Subcutaneous abdominal adipose tissue (tissue), 5 donors: Measurements from ENCODE around the gene YDJC.
"Not testable (repeated sequence)": the region's sequence is repeated elsewhere in the genome, so short reads cannot be mapped to it uniquely, and the experiment has no call there.

Source experiments
- H3K27ac ChIP-seq: one replicate; pipeline ENCODE4 v1.7.0; 2013; ENCODE audit warnings: low read depth, mild to moderate bottlenecking, inconsistent platforms, low read length, moderate library complexity
- H3K27me3 ChIP-seq, 5 donors: one replicate each; pipeline ENCODE4 v1.7.0; 2013; ENCODE audit warnings: low read length in 5 of 5, inconsistent platforms in 1 of 5; ENCODE audit not compliant: control insufficient read depth in 5 of 5, insufficient read depth in 4 of 5
- H3K36me3 ChIP-seq, 5 donors: one replicate each; pipeline ENCODE4 v1.7.0; 2013; ENCODE audit warnings: low read length in 5 of 5; ENCODE audit not compliant: control insufficient read depth in 5 of 5, insufficient read depth in 5 of 5
- H3K4me1 ChIP-seq, 5 donors: one replicate each; pipeline ENCODE4 v1.7.0; 2013; ENCODE audit warnings: low read length in 5 of 5, mild to moderate bottlenecking in 3 of 5, moderate library complexity in 1 of 5; ENCODE audit not compliant: control insufficient read depth in 5 of 5, insufficient read depth in 5 of 5
- H3K4me3 ChIP-seq, 5 donors: one replicate each; pipeline ENCODE4 v1.7.0; 2013; ENCODE audit warnings: low read length in 5 of 5, low read depth in 1 of 5
- H3K9ac ChIP-seq, 5 donors: one replicate each; pipeline ENCODE4 v1.7.0; 2013; ENCODE audit warnings: low read length in 5 of 5, mild to moderate bottlenecking in 4 of 5, moderate library complexity in 3 of 5
- H3K9me3 ChIP-seq, 5 donors: one replicate each; pipeline ENCODE4 v1.7.0; 2013; ENCODE audit warnings: low read length in 5 of 5; ENCODE audit not compliant: control insufficient read depth in 5 of 5
- donor health status: healthy.
- donor health status: healthy.
- donor health status: healthy.
- donor health status: healthy.
- donor health status: healthy.

YDJC gene

GRCh38 chr22:21629255-21630149 is at the start of gene YDJC:
TSS of gene YDJC (minus strand) at chr22:21630022. CDS start at chr22:21630014, 8 bp downstream.
- H3K4me1 ChIP-seq, result peaks cover 0 to 19% (median 16%) of the 10 kb centered on the region in 5 donors
- H3K36me3 ChIP-seq, result peaks cover 0 to 5% (median 0%) of the 10 kb centered on the region in 5 donors
- H3K9ac ChIP-seq, result peak within 1 kb of the TSS in 4 of 5 donors; percentile 52 to 81 (median 66)
- H3K4me3 ChIP-seq, result peak within 1 kb of the TSS in 4 of 5 donors; percentile 70 to 82 (median 78)
- no peaks in the 10 kb centered on the region for H3K27me3 ChIP-seq
- peak within 1 kb of the TSS; percentile 30 for H3K27ac ChIP-seq
- no peaks in the 10 kb centered on the region for H3K9me3 ChIP-seq

- Histone ChIP-seq H3K27ac (no peak overlapping the region), H3K4me3 (no peak overlapping the region), H3K36me3 (peaks cover 0 to 56% (median 46%) of the 10 kb centered on the region in 5 donors), H3K27me3 (no peaks in the 10 kb centered on the region), H3K9ac (no peak overlapping the region), H3K4me1 (peaks cover 0 to 7% (median 5%) of the 10 kb centered on the region in 5 donors), H3K9me3 (no peaks in the 10 kb centered on the region)
Observed at GRCh38 chr22:21679383-21679782, 49.6 kb upstream of the YDJC start.

- H3K9ac ChIP-seq, H3K27me3 ChIP-seq, H3K4me3 ChIP-seq, H3K27ac ChIP-seq, H3K9me3 ChIP-seq, H3K4me1 ChIP-seq: not testable (repeated sequence)
- peaks cover 0 to 59% (median 50%) of the 10 kb centered on the region in 5 donors for H3K36me3 ChIP-seq
Observed at GRCh38 chr22:21678842-21679241, 49.0 kb upstream of the YDJC start.

- H3K27me3 ChIP-seq, result no peaks in the 10 kb centered on the region
- H3K4me3 ChIP-seq, result no peak overlapping the region
- H3K9me3 ChIP-seq, result no peaks in the 10 kb centered on the region
- no peak overlapping the region for H3K9ac ChIP-seq
- H3K36me3 ChIP-seq, result peaks cover 0 to 59% (median 51%) of the 10 kb centered on the region in 5 donors
- peaks cover 0 to 7% (median 5%) of the 10 kb centered on the region in 5 donors for H3K4me1 ChIP-seq
- H3K27ac ChIP-seq, result no peak overlapping the region
Observed at GRCh38 chr22:21677606-21678443, 48.0 kb upstream of the YDJC start.

GRCh38 chr22:21674638-21675245 is 44.9 kb upstream of the YDJC start:
- Histone ChIP-seq H3K27me3 (no peaks in the 10 kb centered on the region), H3K9ac (no peak overlapping the region), H3K27ac (no peak overlapping the region), H3K9me3 (no peaks in the 10 kb centered on the region), H3K4me1 (peaks cover 0 to 7% (median 5%) of the 10 kb centered on the region in 5 donors), H3K36me3 (peaks cover 2 to 68% (median 54%) of the 10 kb centered on the region in 5 donors), H3K4me3 (no peak overlapping the region)

GRCh38 chr22:21673534-21674321 is 43.9 kb upstream of the YDJC start:
- H3K36me3 ChIP-seq, result peaks cover 2 to 69% (median 55%) of the 10 kb centered on the region in 5 donors
- H3K27ac ChIP-seq, result no peak overlapping the region

GRCh38 chr22:21672107-21672629 is 42.3 kb upstream of the YDJC start:
- peaks cover 0 to 2% (median 0%) of the 10 kb centered on the region in 5 donors for H3K4me1 ChIP-seq
- H3K36me3 ChIP-seq, result peaks cover 2 to 64% (median 54%) of the 10 kb centered on the region in 5 donors
- H3K9me3 ChIP-seq, result no peaks in the 10 kb centered on the region
- H3K9ac ChIP-seq, result no peak overlapping the region
- no peak overlapping the region for H3K4me3 ChIP-seq
- no peaks in the 10 kb centered on the region for H3K27me3 ChIP-seq
- no peak overlapping the region for H3K27ac ChIP-seq

More at GRCh38 chr22:21673534-21674321, 43.9 kb upstream of the YDJC start:
- Histone ChIP-seq H3K4me3 (no peak overlapping the region), H3K4me1 (peaks cover 0 to 7% (median 5%) of the 10 kb centered on the region in 5 donors), H3K27me3 (no peaks in the 10 kb centered on the region), H3K9ac (no peak overlapping the region), H3K9me3 (no peaks in the 10 kb centered on the region)

GRCh38 chr22:21669026-21669425 is 39.2 kb upstream of the YDJC start:
- Histone ChIP-seq H3K27ac (no peak overlapping the region), H3K36me3 (peaks cover 2 to 43% (median 37%) of the 10 kb centered on the region in 5 donors), H3K27me3 (no peaks in the 10 kb centered on the region), H3K4me1 (peaks cover 0 to 12% (median 11%) of the 10 kb centered on the region in 5 donors), H3K4me3 (no peak overlapping the region), H3K9me3 (no peaks in the 10 kb centered on the region), H3K9ac (no peak overlapping the region)

GRCh38 chr22:21666786-21667185 is 37.0 kb upstream of the YDJC start:
- peaks cover 2 to 21% (median 15%) of the 10 kb centered on the region in 5 donors for H3K36me3 ChIP-seq
- peak overlapping the region; percentile 85 to 94 (median 93) for H3K4me3 ChIP-seq
- H3K27ac ChIP-seq, result no peak overlapping the region
- H3K9me3 ChIP-seq, result no peaks in the 10 kb centered on the region
- no peaks in the 10 kb centered on the region for H3K27me3 ChIP-seq
- H3K9ac ChIP-seq, result peak overlapping the region in 3 of 5 donors; percentile 62 to 82 (median 66)
- H3K4me1 ChIP-seq, result peaks cover 0 to 12% (median 11%) of the 10 kb centered on the region in 5 donors
